GM12878 (cell line): ENCODE results near the gene SLC66A1. TPM values are rescaled to one million over a fixed set of nuclear protein-coding genes. Genes with fewer than 3 reads are reported as not detected.

Experiments used
- ASH2L ChIP-seq: fragments of 300-600, 200-600 bp; sonication (generic); IDR thresholded peaks from 2 replicates; pipeline ENCODE4 v1.6.1; 2017; ENCODE audit warnings: low read depth, mild to moderate bottlenecking, borderline replicate concordance
- BACH1 ChIP-seq: fragments of 450-650 bp; IDR thresholded peaks from 2 replicates; pipeline ENCODE4 v1.6.1; 2017; ENCODE audit warnings: mild to moderate bottlenecking, borderline replicate concordance
- ETV6 ChIP-seq, 2 experiments: fragments of 450-650 bp in 1 of 2; IDR thresholded peaks in 1 of 2; conservative IDR thresholded peaks in 1 of 2; 2 replicates each; pipeline ENCODE4 v1.6.1; 2014; ENCODE audit warnings: antibody characterized with exemption in 1 of 2, borderline replicate concordance in 1 of 2, low read depth in 1 of 2, mild to moderate bottlenecking in 1 of 2, moderate library complexity in 1 of 2
- FOXK2 ChIP-seq: fragments of 450-650 bp; IDR thresholded peaks from 2 replicates; pipeline ENCODE4 v1.6.1; 2017; ENCODE audit warnings: mild to moderate bottlenecking, moderate library complexity
- GABPA ChIP-seq: IDR thresholded peaks from 2 replicates; pipeline ENCODE4 v1.6.1; 2014; ENCODE audit warnings: antibody characterized with exemption, low read depth, mild to moderate bottlenecking, inconsistent platforms
- KAT2A ChIP-seq: conservative IDR thresholded peaks from 2 replicates; pipeline ENCODE4 v1.6.1; 2011; ENCODE audit warnings: low read depth, low read length; ENCODE audit not compliant: control insufficient read depth
- MEF2B ChIP-seq: fragments of 450-650 bp; IDR thresholded peaks from 2 replicates; pipeline ENCODE4 v1.6.1; 2018; ENCODE audit warnings: mild to moderate bottlenecking, moderate library complexity; ENCODE audit not compliant: partially characterized antibody, poor library complexity, severe bottlenecking
- RUNX3 ChIP-seq: IDR thresholded peaks from 2 replicates; pipeline ENCODE4 v1.6.1; 2012; ENCODE audit warnings: low read length, inconsistent platforms
- SIX5 ChIP-seq: IDR thresholded peaks from 2 replicates; pipeline ENCODE4 v1.6.1; 2011; ENCODE audit warnings: mild to moderate bottlenecking, low read depth, low read length, moderate library complexity; ENCODE audit not compliant: severe bottlenecking
- SP1 ChIP-seq: IDR thresholded peaks from one replicate; pipeline ENCODE4 v1.6.1; 2011; ENCODE audit warnings: low read depth, low read length
- SUZ12 ChIP-seq: fragments of 200-600 bp; sonication (generic); IDR thresholded peaks from one replicate; pipeline ENCODE4 v1.6.1; 2018; ENCODE audit warnings: antibody characterized with exemption, mild to moderate bottlenecking; ENCODE audit not compliant: unreplicated experiment
- ZNF274 ChIP-seq: IDR thresholded peaks from one replicate; pipeline ENCODE4 v1.8.0; 2011; ENCODE audit not compliant: insufficient read length, insufficient read depth
- polyA plus RNA-seq, 11 experiments: library from polyadenylated mRNA; depleted of rRNA in 4 of 11; unstranded in 6 of 11; stranded (reverse) in 5 of 11; fragments of >200 nt; fragmentation: Nextera tagmentation in 4 of 11; fragmentation: Illumina TruSeq in 1 of 11; extraction: Ambion mirVana in 4 of 11; extraction: Trizol in 1 of 11; gene quantifications; 1 replicate in 1 of 11; 2 replicates in 10 of 11; pipeline versions ENCODE4 v1.2.1 to v1.2.3, GENCODE V29; 2011 to 2016; ENCODE audit warnings: inconsistent platforms in 2 of 11, missing spikeins in 2 of 11, low read depth in 1 of 11
- total RNA-seq, 4 experiments: library from RNA; depleted of rRNA in 3 of 4; stranded (reverse); fragments of >200 nt in 3 of 4; fragmentation: Illumina TruSeq in 1 of 4; extraction: Trizol in 1 of 4; gene quantifications; 2 replicates each; pipeline versions ENCODE4 v1.2.1 to v1.2.3, GENCODE V29; 2013 to 2021
- TF ChIP-seq, protein P1 (sequence below): fragments of 450-650 bp; IDR thresholded peaks from 2 replicates; pipeline ENCODE4 v1.6.1; 2017; ENCODE audit warnings: antibody characterized with exemption, mild to moderate bottlenecking, moderate library complexity
- TF ChIP-seq, protein P2 (sequence below): fragments of 450-650 bp; IDR thresholded peaks from 2 replicates; pipeline ENCODE4 v1.6.1; 2018; ENCODE audit warnings: mild to moderate bottlenecking, low read depth, moderate library complexity; ENCODE audit not compliant: partially characterized antibody
- TF ChIP-seq, protein P3 (sequence below): IDR thresholded peaks from 2 replicates; pipeline ENCODE4 v1.6.1; 2012; ENCODE audit warnings: low read depth, low read length, improper control_type of control experiment
- TF ChIP-seq, protein P4 (sequence below): fragments of 150-350 bp; IDR thresholded peaks from 2 replicates; pipeline ENCODE4 v1.6.1; 2014; ENCODE audit warnings: mild to moderate bottlenecking, low read depth, low read length
- TF ChIP-seq, protein P5 (sequence below): fragments of 450-650 bp; formaldehyde crosslinking; IDR thresholded peaks from 2 replicates; pipeline ENCODE4 v1.4.0; 2022; ENCODE audit warnings: mild to moderate bottlenecking, moderate library complexity

SLC66A1 gene
- total and polyA plus RNA-seq, 10 of the 15 experiments (the other 5 are each of a cell fraction or from before 2014, with no cell fraction given) = 0.58 to 22.0 (median 10.2) TPM

DNA sequence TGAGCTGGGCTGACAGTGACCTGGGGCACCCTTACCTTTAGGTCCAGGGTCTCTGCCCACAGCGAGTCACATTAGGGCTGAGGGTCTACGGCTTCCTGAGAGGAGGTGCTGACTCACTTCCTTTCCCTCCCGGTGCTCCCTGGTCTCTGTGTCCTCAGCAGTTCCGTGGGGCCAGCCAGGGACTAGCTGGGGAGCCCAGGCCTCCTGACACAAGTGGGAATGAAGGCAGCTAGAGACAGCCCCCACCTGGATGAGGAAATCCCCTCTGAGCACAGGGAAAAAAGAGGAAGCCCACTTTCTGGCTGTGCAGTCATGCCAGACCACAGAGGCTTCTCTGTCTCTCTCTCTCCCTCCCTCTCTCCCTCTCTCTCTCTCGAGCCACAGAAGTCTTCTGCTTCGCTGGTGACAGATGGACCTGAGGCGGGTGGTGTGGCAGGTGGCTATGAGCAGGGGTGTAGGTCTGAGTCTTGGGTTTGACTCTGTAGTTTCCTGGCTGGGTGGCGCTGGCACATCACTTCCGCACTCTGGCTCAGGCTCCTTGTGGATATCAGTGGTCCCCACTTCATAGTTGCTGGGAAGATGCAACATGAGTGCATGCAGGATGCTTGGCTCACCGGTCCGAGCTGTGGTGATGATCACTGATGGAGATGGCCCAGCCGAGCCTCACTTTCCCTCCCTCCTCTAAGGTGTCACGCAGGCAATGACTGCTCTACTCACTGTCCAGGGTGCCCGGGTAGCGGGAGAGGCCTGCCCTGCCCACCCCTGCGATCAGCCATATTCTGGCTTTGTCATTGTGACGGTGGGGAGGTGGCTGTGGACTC lies 3.5 kb downstream of the SLC66A1 start (continued):
- no peak for TF ChIP-seq GABPA
- TF ChIP-seq RUNX3 = peak; percentile 98
- no peak for TF ChIP-seq MEF2B
- TF ChIP-seq, protein P1, sequence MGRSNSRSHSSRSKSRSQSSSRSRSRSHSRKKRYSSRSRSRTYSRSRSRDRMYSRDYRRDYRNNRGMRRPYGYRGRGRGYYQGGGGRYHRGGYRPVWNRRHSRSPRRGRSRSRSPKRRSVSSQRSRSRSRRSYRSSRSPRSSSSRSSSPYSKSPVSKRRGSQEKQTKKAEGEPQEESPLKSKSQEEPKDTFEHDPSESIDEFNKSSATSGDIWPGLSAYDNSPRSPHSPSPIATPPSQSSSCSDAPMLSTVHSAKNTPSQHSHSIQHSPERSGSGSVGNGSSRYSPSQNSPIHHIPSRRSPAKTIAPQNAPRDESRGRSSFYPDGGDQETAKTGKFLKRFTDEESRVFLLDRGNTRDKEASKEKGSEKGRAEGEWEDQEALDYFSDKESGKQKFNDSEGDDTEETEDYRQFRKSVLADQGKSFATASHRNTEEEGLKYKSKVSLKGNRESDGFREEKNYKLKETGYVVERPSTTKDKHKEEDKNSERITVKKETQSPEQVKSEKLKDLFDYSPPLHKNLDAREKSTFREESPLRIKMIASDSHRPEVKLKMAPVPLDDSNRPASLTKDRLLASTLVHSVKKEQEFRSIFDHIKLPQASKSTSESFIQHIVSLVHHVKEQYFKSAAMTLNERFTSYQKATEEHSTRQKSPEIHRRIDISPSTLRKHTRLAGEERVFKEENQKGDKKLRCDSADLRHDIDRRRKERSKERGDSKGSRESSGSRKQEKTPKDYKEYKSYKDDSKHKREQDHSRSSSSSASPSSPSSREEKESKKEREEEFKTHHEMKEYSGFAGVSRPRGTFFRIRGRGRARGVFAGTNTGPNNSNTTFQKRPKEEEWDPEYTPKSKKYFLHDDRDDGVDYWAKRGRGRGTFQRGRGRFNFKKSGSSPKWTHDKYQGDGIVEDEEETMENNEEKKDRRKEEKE = no peak
- TF ChIP-seq SUZ12 = no peak
- no peak for TF ChIP-seq SP1
- no peak for TF ChIP-seq ASH2L
- TF ChIP-seq ZNF274 = no peak
- no peak for TF ChIP-seq FOXK2
- TF ChIP-seq KAT2A = no peak
- TF ChIP-seq, protein P2, sequence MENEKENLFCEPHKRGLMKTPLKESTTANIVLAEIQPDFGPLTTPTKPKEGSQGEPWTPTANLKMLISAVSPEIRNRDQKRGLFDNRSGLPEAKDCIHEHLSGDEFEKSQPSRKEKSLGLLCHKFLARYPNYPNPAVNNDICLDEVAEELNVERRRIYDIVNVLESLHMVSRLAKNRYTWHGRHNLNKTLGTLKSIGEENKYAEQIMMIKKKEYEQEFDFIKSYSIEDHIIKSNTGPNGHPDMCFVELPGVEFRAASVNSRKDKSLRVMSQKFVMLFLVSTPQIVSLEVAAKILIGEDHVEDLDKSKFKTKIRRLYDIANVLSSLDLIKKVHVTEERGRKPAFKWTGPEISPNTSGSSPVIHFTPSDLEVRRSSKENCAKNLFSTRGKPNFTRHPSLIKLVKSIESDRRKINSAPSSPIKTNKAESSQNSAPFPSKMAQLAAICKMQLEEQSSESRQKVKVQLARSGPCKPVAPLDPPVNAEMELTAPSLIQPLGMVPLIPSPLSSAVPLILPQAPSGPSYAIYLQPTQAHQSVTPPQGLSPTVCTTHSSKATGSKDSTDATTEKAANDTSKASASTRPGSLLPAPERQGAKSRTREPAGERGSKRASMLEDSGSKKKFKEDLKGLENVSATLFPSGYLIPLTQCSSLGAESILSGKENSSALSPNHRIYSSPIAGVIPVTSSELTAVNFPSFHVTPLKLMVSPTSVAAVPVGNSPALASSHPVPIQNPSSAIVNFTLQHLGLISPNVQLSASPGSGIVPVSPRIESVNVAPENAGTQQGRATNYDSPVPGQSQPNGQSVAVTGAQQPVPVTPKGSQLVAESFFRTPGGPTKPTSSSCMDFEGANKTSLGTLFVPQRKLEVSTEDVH = no peak
- no peak for TF ChIP-seq SIX5
- TF ChIP-seq, protein P3, sequence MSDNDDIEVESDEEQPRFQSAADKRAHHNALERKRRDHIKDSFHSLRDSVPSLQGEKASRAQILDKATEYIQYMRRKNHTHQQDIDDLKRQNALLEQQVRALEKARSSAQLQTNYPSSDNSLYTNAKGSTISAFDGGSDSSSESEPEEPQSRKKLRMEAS = no peak
- TF ChIP-seq, protein P4, sequence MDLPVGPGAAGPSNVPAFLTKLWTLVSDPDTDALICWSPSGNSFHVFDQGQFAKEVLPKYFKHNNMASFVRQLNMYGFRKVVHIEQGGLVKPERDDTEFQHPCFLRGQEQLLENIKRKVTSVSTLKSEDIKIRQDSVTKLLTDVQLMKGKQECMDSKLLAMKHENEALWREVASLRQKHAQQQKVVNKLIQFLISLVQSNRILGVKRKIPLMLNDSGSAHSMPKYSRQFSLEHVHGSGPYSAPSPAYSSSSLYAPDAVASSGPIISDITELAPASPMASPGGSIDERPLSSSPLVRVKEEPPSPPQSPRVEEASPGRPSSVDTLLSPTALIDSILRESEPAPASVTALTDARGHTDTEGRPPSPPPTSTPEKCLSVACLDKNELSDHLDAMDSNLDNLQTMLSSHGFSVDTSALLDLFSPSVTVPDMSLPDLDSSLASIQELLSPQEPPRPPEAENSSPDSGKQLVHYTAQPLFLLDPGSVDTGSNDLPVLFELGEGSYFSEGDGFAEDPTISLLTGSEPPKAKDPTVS = no peak
- TF ChIP-seq ETV6 (conservative IDR thresholded peaks at IDR 0.05 in 1 of 2, IDR thresholded peaks at IDR 0.05 in 1 of 2; ENCODE audit: borderline replicate concordance in 1 of 2, low read depth in 1 of 2) = peak in 1 of 2 experiments; percentile 87; a peak in 2 of 4 replicates
- TF ChIP-seq, protein P5, sequence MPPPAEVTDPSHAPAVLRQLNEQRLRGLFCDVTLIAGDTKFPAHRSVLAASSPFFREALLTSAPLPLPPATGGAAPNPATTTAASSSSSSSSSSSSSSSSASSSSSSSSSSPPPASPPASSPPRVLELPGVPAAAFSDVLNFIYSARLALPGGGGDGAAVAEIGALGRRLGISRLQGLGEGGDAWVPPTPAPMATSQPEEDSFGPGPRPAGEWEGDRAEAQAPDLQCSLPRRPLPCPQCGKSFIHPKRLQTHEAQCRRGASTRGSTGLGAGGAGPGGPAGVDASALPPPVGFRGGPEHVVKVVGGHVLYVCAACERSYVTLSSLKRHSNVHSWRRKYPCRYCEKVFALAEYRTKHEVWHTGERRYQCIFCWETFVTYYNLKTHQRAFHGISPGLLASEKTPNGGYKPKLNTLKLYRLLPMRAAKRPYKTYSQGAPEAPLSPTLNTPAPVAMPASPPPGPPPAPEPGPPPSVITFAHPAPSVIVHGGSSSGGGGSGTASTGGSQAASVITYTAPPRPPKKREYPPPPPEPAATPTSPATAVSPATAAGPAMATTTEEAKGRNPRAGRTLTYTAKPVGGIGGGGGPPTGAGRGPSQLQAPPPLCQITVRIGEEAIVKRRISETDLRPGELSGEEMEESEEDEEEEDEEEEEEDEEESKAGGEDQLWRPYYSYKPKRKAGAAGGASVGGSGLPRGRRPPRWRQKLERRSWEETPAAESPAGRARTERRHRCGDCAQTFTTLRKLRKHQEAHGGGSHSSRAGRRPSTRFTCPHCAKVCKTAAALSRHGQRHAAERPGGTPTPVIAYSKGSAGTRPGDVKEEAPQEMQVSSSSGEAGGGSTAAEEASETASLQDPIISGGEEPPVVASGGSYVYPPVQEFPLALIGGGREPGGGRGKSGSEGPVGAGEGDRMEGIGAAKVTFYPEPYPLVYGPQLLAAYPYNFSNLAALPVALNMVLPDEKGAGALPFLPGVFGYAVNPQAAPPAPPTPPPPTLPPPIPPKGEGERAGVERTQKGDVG (CRISPR knock-in tag) = no peak
- no peak for TF ChIP-seq BACH1
